ENCODE measurements around the gene FHOD1.

The FHOD1 gene

GRCh38 chr16:67248401-67249177, 1.3 kb upstream of the FHOD1 start, which contains the start of gene SLC9A5:
Gene SLC9A5 (plus strand): TSS chr16:67248979. CDS start chr16:67249015, 36 bp downstream.
- no peak for DNase-seq

GRCh38 chr16:67248073-67248400, 756 bp upstream of the FHOD1 start:
- no peak for DNase-seq

GRCh38 chr16:67246756-67247191, 507 bp downstream of the FHOD1 start:
- DNase-seq, result no peak

GRCh38 chr16:67246081-67246755, 1.1 kb downstream of the FHOD1 start:
- no peak for DNase-seq

GRCh38 chr16:67245674-67246080, 1.6 kb downstream of the FHOD1 start:
- no peak for DNase-seq

- DNase-seq, result no peak
Observed at GRCh38 chr16:67245186-67245585, 2.1 kb downstream of the FHOD1 start.

GRCh38 chr16:67244387-67245185, 2.7 kb downstream of the FHOD1 start:
- DNase-seq, result no peak

GRCh38 chr16:67243481-67243880, 3.8 kb downstream of the FHOD1 start:
- no peak for DNase-seq

GRCh38 chr16:67242138-67242730, 5.0 kb downstream of the FHOD1 start:
- no peak for DNase-seq

GRCh38 chr16:67241008-67241900, 6.0 kb downstream of the FHOD1 start:
- DNase-seq, result no peak

- no peak for DNase-seq
Observed at GRCh38 chr16:67240506-67240905, 6.8 kb downstream of the FHOD1 start.

- DNase-seq, result no peak
Observed at GRCh38 chr16:67238806-67239470, 8.3 kb downstream of the FHOD1 start.

GRCh38 chr16:67238278-67238575, 9.1 kb downstream of the FHOD1 start:
- no peak for DNase-seq

- DNase-seq, result no peak
Observed at GRCh38 chr16:67237396-67238277, 9.6 kb downstream of the FHOD1 start.

GRCh38 chr16:67236563-67237395, 10.5 kb downstream of the FHOD1 start:
- no peak for DNase-seq

GRCh38 chr16:67235816-67236562, 11.3 kb downstream of the FHOD1 start:
- no peak for DNase-seq

- no peak for DNase-seq
Observed at GRCh38 chr16:67234180-67234597, 13.1 kb downstream of the FHOD1 start.

GRCh38 chr16:67233596-67233995, 13.7 kb downstream of the FHOD1 start:
- no peak for DNase-seq

All from SHP77 treated with DMSO at 0.1 percent for 48 hours (cell line).